ENCODE measurements around the gene CCL2.

DNA sequence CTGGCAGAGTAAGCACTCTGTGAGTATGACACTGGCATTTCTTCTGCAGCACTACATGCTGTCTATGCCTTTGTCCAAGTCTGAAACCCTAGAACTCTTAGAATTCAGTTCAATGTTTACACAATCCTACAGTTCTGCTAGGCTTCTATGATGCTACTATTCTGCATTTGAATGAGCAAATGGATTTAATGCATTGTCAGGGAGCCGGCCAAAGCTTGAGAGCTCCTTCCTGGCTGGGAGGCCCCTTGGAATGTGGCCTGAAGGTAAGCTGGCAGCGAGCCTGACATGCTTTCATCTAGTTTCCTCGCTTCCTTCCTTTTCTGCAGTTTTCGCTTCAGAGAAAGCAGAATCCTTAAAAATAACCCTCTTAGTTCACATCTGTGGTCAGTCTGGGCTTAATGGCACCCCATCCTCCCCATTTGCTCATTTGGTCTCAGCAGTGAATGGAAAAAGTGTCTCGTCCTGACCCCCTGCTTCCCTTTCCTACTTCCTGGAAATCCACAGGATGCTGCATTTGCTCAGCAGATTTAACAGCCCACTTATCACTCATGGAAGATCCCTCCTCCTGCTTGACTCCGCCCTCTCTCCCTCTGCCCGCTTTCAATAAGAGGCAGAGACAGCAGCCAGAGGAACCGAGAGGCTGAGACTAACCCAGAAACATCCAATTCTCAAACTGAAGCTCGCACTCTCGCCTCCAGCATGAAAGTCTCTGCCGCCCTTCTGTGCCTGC, at the start of gene CCL2:
- TF ChIP-seq EZH2 (IDR thresholded peaks at IDR 0.05; ENCODE audit: low read depth) = no peak
- TF ChIP-seq, protein P1, sequence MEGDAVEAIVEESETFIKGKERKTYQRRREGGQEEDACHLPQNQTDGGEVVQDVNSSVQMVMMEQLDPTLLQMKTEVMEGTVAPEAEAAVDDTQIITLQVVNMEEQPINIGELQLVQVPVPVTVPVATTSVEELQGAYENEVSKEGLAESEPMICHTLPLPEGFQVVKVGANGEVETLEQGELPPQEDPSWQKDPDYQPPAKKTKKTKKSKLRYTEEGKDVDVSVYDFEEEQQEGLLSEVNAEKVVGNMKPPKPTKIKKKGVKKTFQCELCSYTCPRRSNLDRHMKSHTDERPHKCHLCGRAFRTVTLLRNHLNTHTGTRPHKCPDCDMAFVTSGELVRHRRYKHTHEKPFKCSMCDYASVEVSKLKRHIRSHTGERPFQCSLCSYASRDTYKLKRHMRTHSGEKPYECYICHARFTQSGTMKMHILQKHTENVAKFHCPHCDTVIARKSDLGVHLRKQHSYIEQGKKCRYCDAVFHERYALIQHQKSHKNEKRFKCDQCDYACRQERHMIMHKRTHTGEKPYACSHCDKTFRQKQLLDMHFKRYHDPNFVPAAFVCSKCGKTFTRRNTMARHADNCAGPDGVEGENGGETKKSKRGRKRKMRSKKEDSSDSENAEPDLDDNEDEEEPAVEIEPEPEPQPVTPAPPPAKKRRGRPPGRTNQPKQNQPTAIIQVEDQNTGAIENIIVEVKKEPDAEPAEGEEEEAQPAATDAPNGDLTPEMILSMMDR (conservative IDR thresholded peaks at IDR 0.05) = no peak

All from PC-9 (cell line).